ENCODE results near the gene MATR3. TPM values are rescaled to one million over a fixed set of nuclear protein-coding genes. Genes with fewer than 3 reads are reported as not detected.
A peak's percentile ranks its signal among the peaks of the same experiment; 100 is the strongest.
"Not testable (repeated sequence)": the region's sequence is repeated elsewhere in the genome, so short reads cannot be mapped to it uniquely, and the experiment has no call there.

The MATR3 gene
- total RNA-seq, 1 experiment from 2014 or later: 280 TPM

- Histone ChIP-seq H3K36me3 (no peaks in the 10 kb centered on the region), H3K27me3 (no peaks in the 10 kb centered on the region), H3K9me3 (no peaks in the 10 kb centered on the region; the same call in 1 of the 2 replicates), H3K4me3 (no peak overlapping the region)
- DNase-seq: no peak
Measured at GRCh38 chr5:139268364-139269202, 25.0 kb upstream of the MATR3 start.

- H3K4me3 ChIP-seq, H3K27me3 ChIP-seq, H3K9me3 ChIP-seq, DNase-seq: not testable (repeated sequence)
- peaks cover 17% of the 10 kb centered on the region for H3K36me3 ChIP-seq
Measured at GRCh38 chr5:139270718-139271117, 22.8 kb upstream of the MATR3 start.

- Histone ChIP-seq H3K27me3 (no peaks in the 10 kb centered on the region), H3K9me3 (no peaks in the 10 kb centered on the region), H3K36me3 (peaks cover 24% of the 10 kb centered on the region), H3K4me3 (no peak overlapping the region)
- peak; percentile 74 for DNase-seq
Measured at GRCh38 chr5:139271201-139272027, 22.1 kb upstream of the MATR3 start.

GRCh38 chr5:139272471-139273321 is 20.8 kb upstream of the MATR3 start:
- Histone ChIP-seq H3K27me3 (no peaks in the 10 kb centered on the region), H3K36me3 (peaks cover 37% of the 10 kb centered on the region), H3K4me3 (peak overlapping the region; percentile 95), H3K9me3 (no peaks in the 10 kb centered on the region)
- peak; percentile 94 for DNase-seq

- peak overlapping the region; percentile 95 for H3K4me3 ChIP-seq
- H3K36me3 ChIP-seq: peaks cover 42% of the 10 kb centered on the region
- H3K9me3 ChIP-seq: no peaks in the 10 kb centered on the region
- no peaks in the 10 kb centered on the region for H3K27me3 ChIP-seq
- no peak for DNase-seq
Measured at GRCh38 chr5:139273322-139273571, 20.3 kb upstream of the MATR3 start.

- Histone ChIP-seq H3K36me3 (peaks cover 47% of the 10 kb centered on the region), H3K9me3 (no peaks in the 10 kb centered on the region)
Measured at GRCh38 chr5:139273572-139274289, 19.8 kb upstream of the MATR3 start.

GRCh38 chr5:139275536-139275935 is 18.0 kb upstream of the MATR3 start:
- Histone ChIP-seq H3K9me3 (no peaks in the 10 kb centered on the region), H3K27me3 (no peaks in the 10 kb centered on the region), H3K4me3 (peak overlapping the region; percentile 95), H3K36me3 (peaks cover 65% of the 10 kb centered on the region)
- DNase-seq: no peak

More at GRCh38 chr5:139273572-139274289, 19.8 kb upstream of the MATR3 start:
- Histone ChIP-seq H3K27me3 (no peaks in the 10 kb centered on the region), H3K4me3 (peak overlapping the region; percentile 95)
- DNase-seq: peak; percentile 95

- no peaks in the 10 kb centered on the region for H3K27me3 ChIP-seq
- H3K36me3 ChIP-seq: peaks cover 69% of the 10 kb centered on the region
- H3K4me3 ChIP-seq: peak overlapping the region; percentile 95
- DNase-seq: peak; percentile 39
- no peaks in the 10 kb centered on the region for H3K9me3 ChIP-seq
Measured at GRCh38 chr5:139275956-139276355, 17.6 kb upstream of the MATR3 start.

- DNase-seq: no peak
- no peaks in the 10 kb centered on the region for H3K27me3 ChIP-seq
- no peaks in the 10 kb centered on the region for H3K9me3 ChIP-seq
- peak overlapping the region; percentile 95 for H3K4me3 ChIP-seq
- peaks cover 74% of the 10 kb centered on the region for H3K36me3 ChIP-seq
Measured at GRCh38 chr5:139276426-139276825, 17.1 kb upstream of the MATR3 start.

GRCh38 chr5:139277171-139277570 is 16.4 kb upstream of the MATR3 start:
- H3K9me3 ChIP-seq: no peaks in the 10 kb centered on the region
- H3K27me3 ChIP-seq: no peaks in the 10 kb centered on the region
- no peak for DNase-seq
- H3K36me3 ChIP-seq: peaks cover 82% of the 10 kb centered on the region
- H3K4me3 ChIP-seq: peak overlapping the region; percentile 95

GRCh38 chr5:139278540-139279274 is 14.8 kb upstream of the MATR3 start:
- Histone ChIP-seq H3K36me3 (peaks cover 97% of the 10 kb centered on the region), H3K27me3 (no peaks in the 10 kb centered on the region), H3K9me3 (no peaks in the 10 kb centered on the region), H3K4me3 (no peak overlapping the region)
- DNase-seq: no peak

GRCh38 chr5:139282197-139282557 is 11.4 kb upstream of the MATR3 start:
- peaks cover 96% of the 10 kb centered on the region for H3K36me3 ChIP-seq

GRCh38 chr5:139283252-139284166 is 10.0 kb upstream of the MATR3 start:
- Histone ChIP-seq H3K36me3 (peaks cover 82% of the 10 kb centered on the region), H3K9me3 (no peaks in the 10 kb centered on the region), H3K4me3 (no peak overlapping the region), H3K27me3 (no peaks in the 10 kb centered on the region)
- DNase-seq: no peak

More at GRCh38 chr5:139282197-139282557, 11.4 kb upstream of the MATR3 start:
- no peaks in the 10 kb centered on the region for H3K9me3 ChIP-seq
- no peak overlapping the region for H3K4me3 ChIP-seq
- no peak for DNase-seq
- H3K27me3 ChIP-seq: no peaks in the 10 kb centered on the region

GRCh38 chr5:139284295-139284694 is 9.2 kb upstream of the MATR3 start:
- DNase-seq: no peak
- H3K9me3 ChIP-seq: no peaks in the 10 kb centered on the region
- peaks cover 75% of the 10 kb centered on the region for H3K36me3 ChIP-seq
- no peaks in the 10 kb centered on the region for H3K27me3 ChIP-seq
- no peak overlapping the region for H3K4me3 ChIP-seq
